ENCODE measurements around the gene LEAP2. TPM values are rescaled to one million over a fixed set of nuclear protein-coding genes. Genes with fewer than 3 reads are reported as not detected.

The LEAP2 gene
- total and polyA plus RNA-seq, 7 donors = 0.51 to 2.7 (median 0.91) TPM

DNA sequence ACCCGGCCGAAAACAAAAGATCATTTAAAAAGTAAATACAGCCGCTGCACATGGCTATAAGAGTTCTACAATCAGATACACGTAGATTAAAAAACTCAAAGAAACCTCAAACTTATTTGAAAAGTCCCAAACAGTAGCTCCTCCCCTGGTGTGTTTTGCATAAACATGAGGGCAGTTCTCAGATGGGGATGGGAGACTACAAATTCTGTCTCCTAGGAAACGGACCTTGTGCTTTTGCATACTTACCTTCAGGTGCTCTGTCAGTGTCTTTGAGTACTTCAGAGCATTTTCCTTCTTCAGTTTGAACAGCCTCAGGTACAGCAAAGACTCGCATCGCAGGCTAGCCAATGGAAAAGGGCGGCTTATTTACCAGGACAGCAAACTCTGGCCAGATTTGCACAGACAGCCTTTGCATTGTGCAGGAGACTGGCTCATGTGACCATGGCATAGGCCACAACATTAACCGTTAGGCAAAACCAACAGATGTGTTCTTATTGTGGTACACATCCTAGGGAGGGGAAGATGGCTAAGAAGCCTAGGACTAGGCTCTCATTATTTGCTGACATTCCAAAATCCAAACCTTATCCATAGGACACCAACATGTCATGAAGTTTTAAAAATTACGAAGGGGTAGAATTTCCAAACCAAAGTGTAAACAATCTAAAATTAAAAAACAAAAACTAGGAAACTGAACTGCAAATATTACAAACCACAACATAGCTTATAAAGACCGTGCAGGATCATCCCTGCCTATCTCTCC, 12.8 kb downstream of the LEAP2 start:
- DNase-seq (no peak), ATAC-seq (no peak)
- no peaks in the 10 kb centered on the region for H3K27me3 ChIP-seq (ENCODE audit: insufficient read depth in 3 of 3, low read length in 2 of 3)
- intact Hi-C loops (cut with DNase I) = loop anchor here in 1 of 2 donors (10.0 kb wide), 2 partner anchors 189 to 281 kb away; no protein-coding TSS in a partner anchor
- H3K4me3 ChIP-seq = no peak overlapping the region
- no peaks in the 10 kb centered on the region for H3K4me1 ChIP-seq
- peaks cover 11 to 100% of the 10 kb centered on the region in 2 donors for H3K36me3 ChIP-seq (ENCODE audit: insufficient read depth in 1 of 2, low read depth in 1 of 2)
- no peaks in the 10 kb centered on the region for H3K9me3 ChIP-seq
- 91 to 95% (median 93%) methylated on average over 11 of the region's 11 CpGs for WGBS, 3 donors
- H3K27ac ChIP-seq = no peak overlapping the region
- no peak for TF ChIP-seq CTCF (IDR thresholded peaks at IDR 0.05)

DNA sequence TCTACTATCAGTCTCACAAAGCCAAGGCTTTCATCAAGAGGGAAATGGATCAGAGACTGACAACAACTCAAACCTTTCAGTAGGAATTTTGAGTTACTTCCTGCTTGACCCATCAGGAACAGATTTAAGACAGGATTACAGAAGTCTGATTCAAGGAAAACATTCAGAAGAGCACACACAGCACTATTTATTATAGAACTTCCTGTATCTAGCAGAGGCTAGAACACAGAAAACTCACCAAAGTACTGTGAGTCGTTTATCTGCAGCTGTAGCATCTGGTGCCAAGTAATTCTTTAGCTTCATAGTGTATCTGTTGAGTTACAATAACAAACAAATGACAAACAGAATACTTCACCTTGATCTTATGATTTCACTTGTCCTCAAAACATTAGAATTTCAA, 13.8 kb downstream of the LEAP2 start:
- no peaks in the 10 kb centered on the region for H3K4me1 ChIP-seq
- DNase-seq = no peak
- WGBS, 3 donors = 26 to 34% (median 29%) methylated on average over 1 of the region's 1 CpG
- ATAC-seq = no peak
- no peak overlapping the region for H3K4me3 ChIP-seq
- no peak for TF ChIP-seq CTCF (IDR thresholded peaks at IDR 0.05)
- H3K36me3 ChIP-seq (ENCODE audit: insufficient read depth in 1 of 2, low read depth in 1 of 2) = peaks cover 11 to 100% of the 10 kb centered on the region in 2 donors
- H3K27me3 ChIP-seq (ENCODE audit: insufficient read depth in 3 of 3, low read length in 2 of 3) = no peaks in the 10 kb centered on the region
- H3K27ac ChIP-seq = no peak overlapping the region
- H3K9me3 ChIP-seq = no peaks in the 10 kb centered on the region
- intact Hi-C loops (cut with DNase I) = loop anchor here in 1 of 2 donors (10.0 kb wide), 2 partner anchors 188 to 282 kb away; no protein-coding TSS in a partner anchor

DNA sequence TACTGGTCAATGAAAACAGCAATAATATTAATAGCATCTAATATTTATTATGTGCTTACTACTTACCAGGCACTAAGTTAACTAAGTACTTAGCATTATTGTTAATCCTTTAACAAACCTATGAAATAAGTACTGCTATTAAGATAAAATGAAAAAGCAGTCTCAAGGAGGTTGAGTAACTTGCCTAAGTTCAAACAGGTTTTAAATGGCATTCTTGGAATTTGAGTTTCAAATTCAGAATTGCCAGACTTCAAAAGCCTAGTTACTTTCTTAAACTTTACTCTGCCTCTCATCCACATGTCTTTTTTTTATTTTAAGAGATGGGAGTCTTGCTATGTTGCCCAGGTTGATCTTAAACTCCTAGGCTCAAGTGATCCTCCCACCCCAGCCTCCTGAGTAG, 16.0 kb downstream of the LEAP2 start:
- Histone ChIP-seq H3K36me3 (ENCODE audit: insufficient read depth in 1 of 2, low read depth in 1 of 2) (peaks cover 13 to 100% of the 10 kb centered on the region in 2 donors), H3K4me1 (no peaks in the 10 kb centered on the region), H3K27me3 (ENCODE audit: insufficient read depth in 3 of 3, low read length in 2 of 3) (no peaks in the 10 kb centered on the region), H3K9me3 (no peaks in the 10 kb centered on the region), H3K27ac (no peak overlapping the region), H3K4me3 (no peak overlapping the region)
- no peak for DNase-seq
- intact Hi-C loops (cut with DNase I) = loop anchor here in 1 of 2 donors (10.0 kb wide), 2 partner anchors 185 to 285 kb away; no protein-coding TSS in a partner anchor
- no peak for TF ChIP-seq CTCF (IDR thresholded peaks at IDR 0.05)
- ATAC-seq = no peak

- intact Hi-C loops (cut with DNase I) = no loop called here
- peaks cover 18 to 100% of the 10 kb centered on the region in 2 donors for H3K36me3 ChIP-seq (ENCODE audit: insufficient read depth in 1 of 2, low read depth in 1 of 2)
- H3K27ac ChIP-seq = no peak overlapping the region
These were observed 17.3 kb downstream of the LEAP2 start for GRCh38 chr5:132890817-132891216.

More at GRCh38 chr5:132890817-132891216, 17.3 kb downstream of the LEAP2 start:
- no peaks in the 10 kb centered on the region for H3K9me3 ChIP-seq
- no peaks in the 10 kb centered on the region for H3K27me3 ChIP-seq (ENCODE audit: insufficient read depth in 3 of 3, low read length in 2 of 3)
- DNase-seq (no peak), ATAC-seq (no peak)
- 94 to 95% (median 95%) methylated on average over 4 of the region's 4 CpGs for WGBS, 3 donors
- peaks cover 1% of the 10 kb centered on the region for H3K4me1 ChIP-seq
- no peak overlapping the region for H3K4me3 ChIP-seq
- TF ChIP-seq CTCF (IDR thresholded peaks at IDR 0.05) = no peak
